Peyer's patch (tissue), 4 donors: ENCODE results near the gene RBM17.

Source experiments
- POLR2A ChIP-seq, 2 donors: fragments of 450-650 bp; IDR thresholded peaks; one replicate each; pipeline ENCODE4 v1.5.1; 2017; ENCODE audit warnings: antibody characterized with exemption in 2 of 2, mild to moderate bottlenecking in 2 of 2, moderate library complexity in 2 of 2
- TF ChIP-seq, protein P1 (sequence below), 6 experiments: fragments of 450-650 bp in 4 of 6; fragments of 200-600 bp in 2 of 6; sonication (generic) in 1 of 6; IDR thresholded peaks; one replicate each; pipeline ENCODE4 v1.5.1; 2017 to 2019; ENCODE audit warnings: antibody characterized with exemption in 6 of 6, mild to moderate bottlenecking in 3 of 6, moderate library complexity in 1 of 6

DNA sequence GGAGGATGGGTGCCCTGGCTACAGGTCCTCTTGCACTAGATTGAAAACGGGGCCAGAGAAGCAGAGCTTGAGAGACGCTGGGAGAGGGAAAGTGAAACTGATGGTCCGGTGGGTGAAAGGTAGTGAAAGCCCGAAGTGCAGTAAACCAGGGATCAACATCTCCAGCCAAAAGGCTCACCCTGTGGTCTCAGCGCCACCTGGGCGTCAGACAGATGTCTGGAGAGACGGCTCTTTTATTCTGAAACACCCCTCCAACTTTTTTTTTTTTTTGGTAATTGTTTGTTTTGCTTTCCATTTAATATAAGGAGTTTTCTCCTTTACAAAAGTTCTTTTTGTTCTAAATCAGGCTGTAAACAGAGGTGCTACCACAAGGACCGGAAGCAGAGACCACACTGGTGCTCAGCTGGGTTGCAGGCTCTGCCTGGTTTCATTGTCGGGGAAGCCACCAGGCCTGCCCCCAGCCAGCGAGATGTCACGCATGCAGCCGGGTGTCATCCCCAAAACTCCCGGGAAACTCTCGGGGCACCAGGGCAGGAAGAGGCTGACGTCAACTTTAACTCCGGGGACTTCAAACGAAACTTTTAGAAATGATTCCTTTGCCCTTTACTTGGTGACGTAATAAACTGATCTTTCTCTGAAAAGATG, 37.9 kb upstream of the RBM17 start:
- no peak for TF ChIP-seq POLR2A (IDR thresholded peaks at IDR 0.05)
- TF ChIP-seq, protein P1, sequence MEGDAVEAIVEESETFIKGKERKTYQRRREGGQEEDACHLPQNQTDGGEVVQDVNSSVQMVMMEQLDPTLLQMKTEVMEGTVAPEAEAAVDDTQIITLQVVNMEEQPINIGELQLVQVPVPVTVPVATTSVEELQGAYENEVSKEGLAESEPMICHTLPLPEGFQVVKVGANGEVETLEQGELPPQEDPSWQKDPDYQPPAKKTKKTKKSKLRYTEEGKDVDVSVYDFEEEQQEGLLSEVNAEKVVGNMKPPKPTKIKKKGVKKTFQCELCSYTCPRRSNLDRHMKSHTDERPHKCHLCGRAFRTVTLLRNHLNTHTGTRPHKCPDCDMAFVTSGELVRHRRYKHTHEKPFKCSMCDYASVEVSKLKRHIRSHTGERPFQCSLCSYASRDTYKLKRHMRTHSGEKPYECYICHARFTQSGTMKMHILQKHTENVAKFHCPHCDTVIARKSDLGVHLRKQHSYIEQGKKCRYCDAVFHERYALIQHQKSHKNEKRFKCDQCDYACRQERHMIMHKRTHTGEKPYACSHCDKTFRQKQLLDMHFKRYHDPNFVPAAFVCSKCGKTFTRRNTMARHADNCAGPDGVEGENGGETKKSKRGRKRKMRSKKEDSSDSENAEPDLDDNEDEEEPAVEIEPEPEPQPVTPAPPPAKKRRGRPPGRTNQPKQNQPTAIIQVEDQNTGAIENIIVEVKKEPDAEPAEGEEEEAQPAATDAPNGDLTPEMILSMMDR (IDR thresholded peaks at IDR 0.05): peak in 4 of 6 experiments; percentile 43 to 52 (median 48)
